H1 (cell line): ENCODE results near the gene RELCH. TPM values are rescaled to one million over a fixed set of nuclear protein-coding genes. Genes with fewer than 3 reads are reported as not detected.

ENCODE experiments used
- CTCF ChIA-PET: fragments of 300-600 bp; sonication (Branson Sonifier 250); formaldehyde crosslinking; loops from one replicate; lab custom pipeline; 2021; ENCODE audit not compliant: partially characterized antibody; lab: Charles Lee
- POLR2A ChIA-PET: fragments of 300-600 bp; sonication (Branson Sonifier 250); formaldehyde crosslinking; loops from one replicate; lab custom pipeline; 2021; ENCODE audit warnings: inconsistent platforms; ENCODE audit not compliant: partially characterized antibody; lab: Charles Lee
- DNase-seq, 2 experiments: peaks; one replicate each; pipeline versions ENCODE4 v3.0.0 to v3.0.0-alpha.2; 2010 to 2022; ENCODE audit warnings: low spot score in 2 of 2, low read depth in 1 of 2, mixed read lengths in 1 of 2
- FAIRE-seq: peaks from 2 replicates; lab custom pipeline; 2011; peaks lifted over from hg19 to GRCh38; lab: Jason Lieb, UNC
- H2AFZ ChIP-seq: 2 replicates; pipeline ENCODE4 v1.8.1; 2012; ENCODE audit warnings: low read length, inconsistent platforms
- H2AK5ac ChIP-seq: 2 replicates; pipeline ENCODE4 v1.6.1; 2013; ENCODE audit warnings: low read depth, low read length
- H2BK120ac ChIP-seq: replicated peaks from 2 replicates; pipeline ENCODE3; 2013; ENCODE audit warnings: low read depth, low read length, inconsistent platforms
- H2BK12ac ChIP-seq: 2 replicates; pipeline ENCODE4 v1.6.1; 2013; ENCODE audit warnings: low read depth, low read length
- H2BK15ac ChIP-seq: 2 replicates; pipeline ENCODE4 v1.6.1; 2013; ENCODE audit warnings: low read length
- H2BK20ac ChIP-seq: 2 replicates; pipeline ENCODE4 v1.6.1; 2013; ENCODE audit warnings: low read length
- H2BK5ac ChIP-seq: 2 replicates; pipeline ENCODE4 v1.6.1; 2013; ENCODE audit warnings: low read depth, low read length
- H3K14ac ChIP-seq: 2 replicates; pipeline ENCODE4 v1.6.1; 2013; ENCODE audit warnings: inconsistent platforms; ENCODE audit not compliant: insufficient read length
- H3K18ac ChIP-seq: 2 replicates; pipeline ENCODE4 v1.6.1; 2013; ENCODE audit warnings: low read length; ENCODE audit errors: extremely low read depth
- H3K23ac ChIP-seq: 2 replicates; pipeline ENCODE4 v1.6.1; 2013; ENCODE audit warnings: inconsistent platforms; ENCODE audit not compliant: insufficient read length
- H3K23me2 ChIP-seq: 2 replicates; pipeline ENCODE4 v1.6.1; 2013; ENCODE audit warnings: low read depth, low read length
- H3K27ac ChIP-seq: 2 replicates; pipeline ENCODE4 v1.6.1; 2011; ENCODE audit warnings: low read depth, low read length, inconsistent platforms
- H3K27me3 ChIP-seq, 4 experiments: replicated peaks in 1 of 4; 1 replicate in 1 of 4; 2 replicates in 3 of 4; pipeline versions ENCODE4 v1.6.1 to v1.8.1; 2011 to 2013; ENCODE audit warnings: low read length in 3 of 4, mild to moderate bottlenecking in 3 of 4, inconsistent platforms in 2 of 4, mixed read lengths in 2 of 4, moderate library complexity in 1 of 4; ENCODE audit not compliant: control insufficient read depth in 3 of 4, insufficient read depth in 3 of 4; ENCODE audit errors: extremely low read depth in 1 of 4
- H3K36me3 ChIP-seq, 4 experiments: 2 replicates each; pipeline versions ENCODE4 v1.6.1 to v1.8.1; 2011 to 2013; ENCODE audit warnings: mild to moderate bottlenecking in 4 of 4, low read length in 3 of 4, moderate library complexity in 2 of 4, control low read depth in 1 of 4, inconsistent platforms in 1 of 4; ENCODE audit not compliant: insufficient read depth in 4 of 4, control insufficient read depth in 2 of 4
- H3K4ac ChIP-seq: replicated peaks from 2 replicates; pipeline ENCODE3; 2013; ENCODE audit warnings: low read length, low read depth, mixed read lengths, inconsistent platforms; ENCODE audit not compliant: insufficient read length
- H3K4me1 ChIP-seq, 4 experiments: replicated peaks in 1 of 4; 1 replicate in 1 of 4; 2 replicates in 3 of 4; pipeline versions ENCODE4 v1.6.1 to v1.8.1; 2011 to 2013; ENCODE audit warnings: low read length in 3 of 4, inconsistent platforms in 2 of 4, mixed read lengths in 1 of 4; ENCODE audit not compliant: insufficient read depth in 4 of 4, control insufficient read depth in 3 of 4
- H3K4me2 ChIP-seq, 2 experiments: 2 replicates each; pipeline versions ENCODE4 v1.6.1 to v1.8.1; 2011 to 2013; ENCODE audit warnings: low read depth in 2 of 2, low read length in 2 of 2, control low read depth in 1 of 2, inconsistent platforms in 1 of 2, mild to moderate bottlenecking in 1 of 2; ENCODE audit not compliant: insufficient read depth in 1 of 2
- H3K4me3 ChIP-seq, 4 experiments: fragments of 200-600, 300-600 bp in 1 of 4; sonication (generic), shearing (Covaris generic), sonication (Bioruptor Twin) in 1 of 4; 2 replicates each; pipeline versions ENCODE4 v1.5.1 to v1.8.1; 2011 to 2016; ENCODE audit warnings: low read length in 4 of 4, low read depth in 3 of 4, control low read depth in 2 of 4, inconsistent platforms in 2 of 4, mild to moderate bottlenecking in 2 of 4, mixed read lengths in 1 of 4, moderate library complexity in 1 of 4; ENCODE audit not compliant: insufficient read depth in 2 of 4; ENCODE audit errors: extremely low read depth in 1 of 4
- H3K56ac ChIP-seq: replicated peaks from 2 replicates; pipeline ENCODE3; 2013; ENCODE audit warnings: low read depth, mild to moderate bottlenecking, mixed read lengths, low read length, inconsistent platforms; ENCODE audit not compliant: insufficient read length
- H3K79me1 ChIP-seq: 2 replicates; pipeline ENCODE4 v1.6.1; 2013; ENCODE audit warnings: low read depth, low read length, control low read depth
- H3K79me2 ChIP-seq, 2 experiments: 2 replicates each; pipeline versions ENCODE4 v1.6.1 to v1.8.1; 2012 to 2013; ENCODE audit warnings: low read length in 2 of 2, mild to moderate bottlenecking in 2 of 2, inconsistent platforms in 1 of 2; ENCODE audit not compliant: insufficient read depth in 2 of 2, control insufficient read depth in 1 of 2
- H3K9ac ChIP-seq, 4 experiments: replicated peaks in 1 of 4; 1 replicate in 1 of 4; 2 replicates in 3 of 4; pipeline versions ENCODE4 v1.6.1 to v1.8.1; 2011 to 2013; ENCODE audit warnings: low read depth in 3 of 4, low read length in 3 of 4, control low read depth in 2 of 4, mild to moderate bottlenecking in 2 of 4, moderate library complexity in 2 of 4, inconsistent platforms in 1 of 4; ENCODE audit errors: extremely low read depth in 1 of 4
- H3K9me3 ChIP-seq, 2 experiments: 2 replicates each; pipeline versions ENCODE4 v1.6.1 to v1.8.1; 2012 to 2013; ENCODE audit warnings: mild to moderate bottlenecking in 2 of 2, moderate library complexity in 2 of 2, control low read depth in 1 of 2, inconsistent platforms in 1 of 2, low read depth in 1 of 2, low read length in 1 of 2, mixed read lengths in 1 of 2; ENCODE audit not compliant: insufficient read depth in 2 of 2
- H4K20me1 ChIP-seq, 2 experiments: replicated peaks in 1 of 2; 2 replicates each; pipeline versions ENCODE3 to v1.8.1; 2011 to 2013; ENCODE audit warnings: inconsistent platforms in 2 of 2, low read length in 2 of 2, mild to moderate bottlenecking in 1 of 2; ENCODE audit not compliant: insufficient read depth in 2 of 2, control insufficient read depth in 1 of 2
- H4K5ac ChIP-seq: 2 replicates; pipeline ENCODE4 v1.6.1; 2013; ENCODE audit warnings: low read length, low read depth, mixed read lengths, inconsistent platforms; ENCODE audit not compliant: insufficient read length
- H4K8ac ChIP-seq: 2 replicates; pipeline ENCODE4 v1.8.0; 2013; ENCODE audit warnings: mild to moderate bottlenecking, moderate library complexity, low read length, inconsistent platforms; ENCODE audit not compliant: insufficient read depth; ENCODE audit errors: extremely low read depth
- H4K91ac ChIP-seq: replicated peaks from 2 replicates; pipeline ENCODE3; 2013; ENCODE audit warnings: low read length, mixed read lengths, inconsistent platforms; ENCODE audit not compliant: insufficient read length
- SAP30 ChIP-seq: fragments of 300-600 bp; sonication (generic); IDR thresholded peaks from 2 replicates; pipeline ENCODE4 v1.7.1; 2012; ENCODE audit warnings: low read length, moderate library complexity, mild to moderate bottlenecking, inconsistent platforms; ENCODE audit not compliant: insufficient read depth, insufficient replicate concordance
- SIN3A ChIP-seq, 2 experiments: IDR thresholded peaks in 1 of 2; conservative IDR thresholded peaks in 1 of 2; 2 replicates each; pipeline ENCODE4 v1.6.1; 2011 to 2012; ENCODE audit warnings: low read length in 2 of 2, improper control_type of control experiment in 1 of 2, low read depth in 1 of 2, mild to moderate bottlenecking in 1 of 2
- SRF ChIP-seq: IDR thresholded peaks from 2 replicates; pipeline ENCODE4 v1.6.1; 2011; ENCODE audit warnings: mild to moderate bottlenecking, low read depth, low read length, moderate library complexity
- WGBS, 2 experiments: shearing (Covaris generic) in 1 of 2; methylation state at CpG; one replicate each; pipeline versions ENCODE4 v1.1.6 to v1.1.7; 2013 to 2015; ENCODE audit warnings: low lambda C conversion rate in 2 of 2, mixed read lengths in 2 of 2, inconsistent platforms in 1 of 2, low coverage in 1 of 2, missing lambda C conversion rate in 1 of 2; ENCODE audit not compliant: insufficient replicate concordance in 2 of 2, insufficient coverage in 1 of 2, insufficient read length in 1 of 2; ENCODE audit errors: extremely low coverage in 1 of 2, missing lambda C conversion rate in 1 of 2; 5-methylcytosine and 5-hydroxymethylcytosine counted together
- polyA plus RNA-seq, 7 experiments: library from polyadenylated mRNA; depleted of rRNA in 3 of 7; stranded (reverse) in 5 of 7; unstranded in 2 of 7; fragments of >200 nt in 5 of 7; fragments of 200-250 nt in 2 of 7; gene quantifications; 1 replicate in 5 of 7; 2 replicates in 1 of 7; 4 replicates in 1 of 7; pipeline versions ENCODE4 v1.2.1 to v1.2.3, GENCODE V29; 2011 to 2013; ENCODE audit warnings: missing spikeins in 2 of 7, mixed read lengths in 2 of 7
- total RNA-seq: library from RNA; stranded (reverse); fragmentation: NEBNext Ultra II Directional; extraction: Animal tissue kit (Norgen Biotek cat#: 25700); gene quantifications from 2 replicates; pipeline ENCODE4 v1.2.1, GENCODE V29; 2021
- TF ChIP-seq, protein P1 (sequence below): IDR thresholded peaks from 2 replicates; pipeline ENCODE4 v1.6.1; 2012; ENCODE audit warnings: inconsistent platforms

Gene RELCH
- total and polyA plus RNA-seq, 2 of the 8 experiments (the other 6 are each of a cell fraction or from before 2014, with no cell fraction given) = 7.3 to 26.9 TPM

DNA sequence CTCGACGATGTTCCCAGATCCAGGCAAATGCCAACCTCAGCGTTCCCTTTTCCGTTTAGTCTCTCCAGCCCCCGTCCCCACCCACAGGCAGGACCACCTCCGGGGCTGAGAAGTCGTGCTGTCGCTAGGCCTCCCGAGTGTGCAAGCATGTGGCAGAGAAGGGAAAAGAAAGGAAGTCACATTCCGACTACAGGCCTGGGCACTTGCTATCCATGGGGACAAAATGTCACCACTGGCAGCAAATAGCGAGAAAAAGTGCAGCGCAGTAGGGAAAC, 619 bp upstream of the RELCH start:
- 0 out of 2 replicates have a peak overlapping the region, but pooled peaks have one; percentile 11 for H2BK12ac ChIP-seq
- H3K14ac ChIP-seq = no peak overlapping the region
- no peak for FAIRE-seq
- H3K4ac ChIP-seq = no peak overlapping the region
- H3K9me3 ChIP-seq = no peaks in the 10 kb centered on the region
- no peak overlapping the region for H2AK5ac ChIP-seq
- peak overlapping the region; percentile 80 for H4K5ac ChIP-seq
- no peaks in the 10 kb centered on the region for H3K27me3 ChIP-seq
- H3K56ac ChIP-seq = no peak overlapping the region
- H4K91ac ChIP-seq = peak overlapping the region; percentile 4
- no peak overlapping the region for H3K23ac ChIP-seq
- peak overlapping the region; percentile 79 to 87 for H3K4me2 ChIP-seq
- no peaks in the 10 kb centered on the region; the same call in 1 of the 2 replicates for H3K79me1 ChIP-seq
- H3K4me3 ChIP-seq = peak overlapping the region; percentile 67 to 98 (median 96)
- H2AFZ ChIP-seq = peak overlapping the region; percentile 96
- WGBS, 2 experiments = 1% methylated on average over 12 of the region's 12 CpGs; no CpG with 5 or more reads in 1 of the 2 experiments
- peak overlapping the region; percentile 83 for H3K27ac ChIP-seq
- peak overlapping the region; percentile 55 to 79 (median 76) for H3K9ac ChIP-seq
- H3K4me1 ChIP-seq = no peaks in the 10 kb centered on the region; a peak in 1 of 7 replicates
- H3K23me2 ChIP-seq = peaks cover 7% of the 10 kb centered on the region; the same call in 1 of the 2 replicates
- TF ChIP-seq SIN3A (conservative IDR thresholded peaks at IDR 0.05 in 1 of 2, IDR thresholded peaks at IDR 0.05 in 1 of 2; ENCODE audit: low read depth in 1 of 2, low read length in 2 of 2) (peak in 1 of 2 experiments; percentile 81; a peak in 2 of 4 replicates), SRF (no peak), SAP30 (peak; percentile 84)
- TF ChIP-seq, protein P1, sequence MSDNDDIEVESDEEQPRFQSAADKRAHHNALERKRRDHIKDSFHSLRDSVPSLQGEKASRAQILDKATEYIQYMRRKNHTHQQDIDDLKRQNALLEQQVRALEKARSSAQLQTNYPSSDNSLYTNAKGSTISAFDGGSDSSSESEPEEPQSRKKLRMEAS = peak; percentile 45; the same call in 1 of the 2 replicates
- H2BK15ac ChIP-seq = no peak overlapping the region
- no peak overlapping the region for H2BK20ac ChIP-seq
- no peak overlapping the region for H2BK120ac ChIP-seq
- H3K36me3 ChIP-seq = no peaks in the 10 kb centered on the region
- peaks cover 0 to 46% of the 10 kb centered on the region in 2 experiments; a peak in 3 of 4 replicates for H3K79me2 ChIP-seq
- ChIA-PET CTCF (interaction anchor here (0.9 to 2.2 kb wide), 7 partner anchors 19 to 399 kb away, joined by 3 to 16 read pairs (median 3); no protein-coding TSS in a partner anchor), POLR2A (interaction anchor here (0.6 to 2.5 kb wide), 9 partner anchors 10 to 239 kb away, joined by 3 to 23 read pairs (median 5); no protein-coding TSS in a partner anchor)
- DNase-seq = no peak
- peaks cover 6 to 11% of the 10 kb centered on the region in 2 experiments for H4K20me1 ChIP-seq
- 0 out of 2 replicates have a peak overlapping the region, but pooled peaks have one; percentile 68 for H3K18ac ChIP-seq
- peak overlapping the region; percentile 19; the same call in 1 of the 2 replicates for H4K8ac ChIP-seq
- H2BK5ac ChIP-seq = peak overlapping the region; percentile 80
